Caco-2 (cell line): ENCODE results near the gene VAMP2. TPM values are rescaled to one million over a fixed set of nuclear protein-coding genes. Genes with fewer than 3 reads are reported as not detected.

Source experiments
- BruUV-seq: library from RNA; stranded (reverse); fragments of 400-500 nt; replicated peaks from 2 replicates; lab custom pipeline; 2021; lab: Mats Ljungman, UMichigan
- CTCF ChIA-PET: fragments of 300-600 bp; sonication (Branson Sonifier 250); formaldehyde crosslinking; loops from one replicate; lab custom pipeline; 2022; ENCODE audit warnings: antibody characterized with exemption; lab: Charles Lee
- POLR2A ChIA-PET: fragments of 300-600 bp; sonication (Branson Sonifier 250); formaldehyde crosslinking; loops from one replicate; lab custom pipeline; 2022; ENCODE audit warnings: antibody characterized with exemption; lab: Charles Lee
- DNase-seq, 2 experiments: peaks; one replicate each; pipeline versions ENCODE4 v3.0.0 to v3.0.0-alpha.2; 2020 to 2022
- H3K27me3 ChIP-seq: replicated peaks from 2 replicates; pipeline ENCODE4 v1.6.0; 2011; ENCODE audit warnings: low read length; ENCODE audit not compliant: control insufficient read depth, insufficient read depth
- H3K36me3 ChIP-seq: 2 replicates; pipeline ENCODE4 v1.5.1; 2011; ENCODE audit warnings: low read length; ENCODE audit not compliant: control insufficient read depth, insufficient read depth
- H3K4me1 ChIP-seq: fragments of 250-450 bp; sonication (Bioruptor Pico); 2 replicates; pipeline ENCODE4 v1.5.1; 2020; ENCODE audit warnings: mild to moderate bottlenecking
- H3K4me3 ChIP-seq: 2 replicates; pipeline ENCODE4 v1.5.1; 2011; ENCODE audit warnings: low read depth, mild to moderate bottlenecking, control low read depth, low read length
- H3K9me3 ChIP-seq: fragments of 250-450 bp; sonication (Bioruptor Pico); 2 replicates; pipeline ENCODE4 v1.5.1; 2020; ENCODE audit warnings: mild to moderate bottlenecking, moderate library complexity
- H3K27ac Mint-ChIP-seq: one replicate; pipeline ENCODE4 v1.8.0; 2022; ENCODE audit warnings: mixed read lengths; ENCODE audit not compliant: unreplicated experiment
- H3K27me3 Mint-ChIP-seq: one replicate; pipeline ENCODE4 v1.8.0; 2022; ENCODE audit warnings: mixed read lengths; ENCODE audit not compliant: insufficient read depth, unreplicated experiment
- H3K36me3 Mint-ChIP-seq: one replicate; pipeline ENCODE4 v1.8.0; 2022; ENCODE audit warnings: mild to moderate bottlenecking, mixed read lengths; ENCODE audit not compliant: insufficient read depth, unreplicated experiment
- H3K4me1 Mint-ChIP-seq: one replicate; pipeline ENCODE4 v1.8.0; 2022; ENCODE audit warnings: low read depth, mixed read lengths; ENCODE audit not compliant: unreplicated experiment
- H3K4me3 Mint-ChIP-seq: one replicate; pipeline ENCODE4 v1.8.0; 2022; ENCODE audit warnings: mild to moderate bottlenecking, moderate library complexity, mixed read lengths; ENCODE audit not compliant: unreplicated experiment
- H3K9me3 Mint-ChIP-seq: one replicate; pipeline ENCODE4 v1.8.0; 2022; ENCODE audit warnings: mixed read lengths; ENCODE audit not compliant: unreplicated experiment
- CTCF ChIP-seq, 2 experiments: fragments of 200-600 bp in 1 of 2; IDR thresholded peaks; 1 replicate in 1 of 2; 2 replicates in 1 of 2; pipeline versions ENCODE4 v1.5.1 to v1.8.0; 2011 to 2022; ENCODE audit warnings: antibody characterized with exemption in 1 of 2, control low read depth in 1 of 2, inconsistent platforms in 1 of 2, low read depth in 1 of 2, low read length in 1 of 2, mild to moderate bottlenecking in 1 of 2, moderate library complexity in 1 of 2; ENCODE audit not compliant: insufficient read depth in 1 of 2, severe bottlenecking in 1 of 2, unreplicated experiment in 1 of 2
- intact Hi-C: fragments of 100-400 bp; cut with micrococcal nuclease; formaldehyde crosslinking; loops from one replicate; pipeline ENCODE4 v1.10.0; 2022; ENCODE audit not compliant: unreplicated experiment
- total RNA-seq: library from RNA; stranded (reverse); gene quantifications from 2 replicates; pipeline ENCODE4 v1.2.3, GENCODE V29; 2022

Gene VAMP2
- total RNA-seq, 1 experiment from 2014 or later, result 10.5 TPM

GRCh38 chr17:8189041-8189710, 26.4 kb upstream of the VAMP2 start:
- intact Hi-C loops, result no loop called here
- Histone ChIP-seq H3K4me1 (peaks cover 13% of the 10 kb centered on the region), H3K27me3 (no peaks in the 10 kb centered on the region), H3K36me3 (no peaks in the 10 kb centered on the region), H3K9me3 (no peaks in the 10 kb centered on the region), H3K4me3 (peak overlapping the region; percentile 66)
- H3K4me3 Mint-ChIP-seq, result no peak overlapping the region
- no peaks in the 10 kb centered on the region for H3K4me1 Mint-ChIP-seq
- H3K9me3 Mint-ChIP-seq, result no peaks in the 10 kb centered on the region
- no TSS peak for BruUV-seq
- no peak overlapping the region for H3K27ac Mint-ChIP-seq
- ChIA-PET CTCF (no interaction called here), POLR2A (interaction anchor here (1.2 kb wide), 1 partner anchor 33 kb away, joined by 6 read pairs; no protein-coding TSS in a partner anchor)
- no peak for DNase-seq
- H3K36me3 Mint-ChIP-seq, result no peaks in the 10 kb centered on the region
- no peak for TF ChIP-seq CTCF (IDR thresholded peaks at IDR 0.05; ENCODE audit: insufficient read depth in 1 of 2, low read depth in 1 of 2, low read length in 1 of 2, severe bottlenecking in 1 of 2, unreplicated experiment in 1 of 2)
- no peaks in the 10 kb centered on the region for H3K27me3 Mint-ChIP-seq

GRCh38 chr17:8188263-8188839, 25.6 kb upstream of the VAMP2 start:
- H3K27me3 Mint-ChIP-seq, result no peaks in the 10 kb centered on the region
- intact Hi-C loops, result no loop called here
- peaks cover 6% of the 10 kb centered on the region for H3K4me1 Mint-ChIP-seq
- H3K27ac Mint-ChIP-seq, result no peak overlapping the region
- ChIA-PET CTCF (no interaction called here), POLR2A (interaction anchor here (1.2 kb wide), 3 partner anchors 15 to 34 kb away, joined by 3 to 6 read pairs (median 4); partner anchors contain the start of gene AURKB)
- H3K4me1 ChIP-seq, result peaks cover 13% of the 10 kb centered on the region
- no TSS peak for BruUV-seq
- H3K27me3 ChIP-seq, result no peaks in the 10 kb centered on the region
- no peak for DNase-seq
- H3K36me3 Mint-ChIP-seq, result no peaks in the 10 kb centered on the region
- H3K36me3 ChIP-seq, result no peaks in the 10 kb centered on the region
- H3K9me3 ChIP-seq, result no peaks in the 10 kb centered on the region
- no peaks in the 10 kb centered on the region for H3K9me3 Mint-ChIP-seq
- no peak overlapping the region for H3K4me3 Mint-ChIP-seq
- no peak for TF ChIP-seq CTCF (IDR thresholded peaks at IDR 0.05; ENCODE audit: insufficient read depth in 1 of 2, low read depth in 1 of 2, low read length in 1 of 2, severe bottlenecking in 1 of 2, unreplicated experiment in 1 of 2)
- H3K4me3 ChIP-seq, result peak overlapping the region; percentile 66

- Mint-ChIP-seq H3K9me3 (no peaks in the 10 kb centered on the region), H3K27me3 (no peaks in the 10 kb centered on the region), H3K4me1 (peaks cover 6% of the 10 kb centered on the region), H3K36me3 (no peaks in the 10 kb centered on the region), H3K27ac (no peak overlapping the region), H3K4me3 (no peak overlapping the region)
- no peaks in the 10 kb centered on the region for H3K9me3 ChIP-seq
- CTCF ChIA-PET, result no interaction called here
- H3K27me3 ChIP-seq, result no peaks in the 10 kb centered on the region
- TSS peak; percentile 100 for BruUV-seq
- peak; percentile 87 to 92 for DNase-seq
- POLR2A ChIA-PET, result interaction anchor here (1.2 kb wide), 3 partner anchors 15 to 35 kb away, joined by 3 to 6 read pairs (median 4); partner anchors contain the start of gene AURKB
- peaks cover 13% of the 10 kb centered on the region for H3K4me1 ChIP-seq
- H3K36me3 ChIP-seq, result no peaks in the 10 kb centered on the region
- H3K4me3 ChIP-seq, result peak overlapping the region; percentile 84
- intact Hi-C loops, result loop anchor here (1.0 to 2.0 kb wide), 3 partner anchors 23 to 69 kb away; partner anchors contain the start of genes ALOXE3 and AURKB
- no peak for TF ChIP-seq CTCF (IDR thresholded peaks at IDR 0.05; ENCODE audit: insufficient read depth in 1 of 2, low read depth in 1 of 2, low read length in 1 of 2, severe bottlenecking in 1 of 2, unreplicated experiment in 1 of 2)
These were observed 24.9 kb upstream of the VAMP2 start for GRCh38 chr17:8187517-8188262.
